Activated CD4-positive, alpha-beta T cell treated with anti-CD3 and anti-CD28 coated beads, Interleukin-2, amount 50 U/mL, for 24 hours (primary cell): ENCODE measurements around the gene TDP2.
"Not testable (repeated sequence)": the region's sequence is repeated elsewhere in the genome, so short reads cannot be mapped to it uniquely, and the experiment has no call there.

Source experiments
- DNase-seq, 2 donors: peaks; one replicate each; pipeline ENCODE4 v3.0.0-alpha.2; 2020; ENCODE audit warnings: low read depth in 1 of 2, low spot score in 1 of 2

The TDP2 gene

GRCh38 chr6:24680582-24680981, 13.9 kb upstream of the TDP2 start:
- no peak for DNase-seq

GRCh38 chr6:24678792-24679352, 12.2 kb upstream of the TDP2 start:
- not testable (repeated sequence) for DNase-seq

GRCh38 chr6:24673625-24674024, 6.9 kb upstream of the TDP2 start:
- DNase-seq = no peak

- DNase-seq = no peak
These were observed 6.0 kb upstream of the TDP2 start for GRCh38 chr6:24672620-24673182.

GRCh38 chr6:24671077-24671476, 4.4 kb upstream of the TDP2 start:
- DNase-seq = not testable (repeated sequence)

GRCh38 chr6:24670492-24670891, 3.8 kb upstream of the TDP2 start:
- not testable (repeated sequence) for DNase-seq

GRCh38 chr6:24668997-24669361, 2.3 kb upstream of the TDP2 start:
- DNase-seq = no peak

- not testable (repeated sequence) for DNase-seq
These were observed 1.6 kb upstream of the TDP2 start for GRCh38 chr6:24668066-24668996.

- no peak for DNase-seq
These were observed 692 bp upstream of the TDP2 start for GRCh38 chr6:24667378-24667803.

- no peak for DNase-seq
These were observed 530 bp downstream of the TDP2 start for GRCh38 chr6:24666097-24666640.

- DNase-seq = no peak
These were observed 2.4 kb downstream of the TDP2 start for GRCh38 chr6:24664046-24664987.

GRCh38 chr6:24663189-24663588, 3.5 kb downstream of the TDP2 start:
- DNase-seq = no peak

- no peak for DNase-seq
These were observed 4.5 kb downstream of the TDP2 start for GRCh38 chr6:24662236-24662635.

- not testable (repeated sequence) for DNase-seq
These were observed 4.9 kb downstream of the TDP2 start for GRCh38 chr6:24661759-24662158.

GRCh38 chr6:24660105-24660504, 6.6 kb downstream of the TDP2 start:
- DNase-seq = no peak

GRCh38 chr6:24659561-24659960, 7.1 kb downstream of the TDP2 start:
- no peak for DNase-seq

- DNase-seq = no peak
These were observed 7.8 kb downstream of the TDP2 start for GRCh38 chr6:24658573-24659560.

- no peak for DNase-seq
These were observed 11.5 kb downstream of the TDP2 start for GRCh38 chr6:24655215-24655614.

- DNase-seq = no peak
These were observed 16.3 kb downstream of the TDP2 start for GRCh38 chr6:24650365-24650764.

- no peak for DNase-seq
These were observed 17.0 kb downstream of the TDP2 start for GRCh38 chr6:24649691-24650090.
